KMS-11 (cell line): ENCODE measurements around the gene KANK3.

Experiments used
- H2AFZ ChIP-seq: fragments of 200-600 bp; sonication (generic); 2 replicates; pipeline ENCODE4 v1.6.1; 2016; ENCODE audit warnings: antibody characterized with exemption, mixed run types, low read depth
- H3K27ac ChIP-seq: fragments of 200-600 bp; sonication (generic); 2 replicates; pipeline ENCODE4 v1.6.1; 2016; ENCODE audit warnings: mild to moderate bottlenecking, mixed run types
- H3K27me3 ChIP-seq: fragments of 200-600 bp; sonication (generic); 2 replicates; pipeline ENCODE4 v1.6.1; 2017; ENCODE audit warnings: mild to moderate bottlenecking, low read depth, mixed run types, moderate library complexity; ENCODE audit not compliant: insufficient read depth
- H3K36me3 ChIP-seq: fragments of 200-600 bp; sonication (generic); 2 replicates; pipeline ENCODE4 v1.6.1; 2017; ENCODE audit warnings: mild to moderate bottlenecking, mixed run types; ENCODE audit not compliant: insufficient read depth
- H3K4me1 ChIP-seq: fragments of 200-600 bp; sonication (generic); 2 replicates; pipeline ENCODE4 v1.6.1; 2016; ENCODE audit warnings: mild to moderate bottlenecking, low read depth, mixed run types; ENCODE audit not compliant: poor library complexity, severe bottlenecking
- H3K4me2 ChIP-seq: fragments of 200-600 bp; sonication (generic); 2 replicates; pipeline ENCODE4 v1.7.0; 2016; ENCODE audit warnings: mild to moderate bottlenecking, mixed run types
- H3K4me3 ChIP-seq: fragments of 200-600 bp; sonication (generic); IDR thresholded peaks from 2 replicates; pipeline ENCODE4 v1.6.1; 2017; ENCODE audit warnings: low read depth, low read length, mixed read lengths; ENCODE audit not compliant: insufficient read depth
- H3K79me2 ChIP-seq: fragments of 200-600 bp; sonication (generic); 2 replicates; pipeline ENCODE4 v1.6.1; 2016; ENCODE audit warnings: low read depth, mixed run types; ENCODE audit not compliant: insufficient read depth
- H3K9ac ChIP-seq: fragments of 200-600 bp; sonication (generic); 2 replicates; pipeline ENCODE4 v1.6.1; 2016; ENCODE audit warnings: mild to moderate bottlenecking, mixed run types
- H4K20me1 ChIP-seq: fragments of 200-600 bp; sonication (generic); 2 replicates; pipeline ENCODE4 v1.6.1; 2016; ENCODE audit warnings: mild to moderate bottlenecking, mixed run types; ENCODE audit not compliant: insufficient read depth
- CTCF ChIP-seq: fragments of 200-600 bp; sonication (generic); conservative IDR thresholded peaks from 2 replicates; pipeline ENCODE4 v1.6.1; 2017; ENCODE audit warnings: low read depth, mild to moderate bottlenecking, antibody characterized with exemption, low read length, moderate library complexity, mixed read lengths

Gene KANK3

GRCh38 chr19:8308891-8309291 is 34.2 kb downstream of the KANK3 start:
- TF ChIP-seq CTCF, result no peak
- Histone ChIP-seq H3K79me2 (peaks cover 40% of the 10 kb centered on the region), H3K9ac (no peak overlapping the region; the same call in 1 of the 2 replicates), H4K20me1 (no peaks in the 10 kb centered on the region), H3K27ac (no peak overlapping the region), H3K4me1 (peaks cover 15% of the 10 kb centered on the region), H3K4me2 (peak overlapping the region; percentile 74), H3K4me3 (no peak overlapping the region), H3K27me3 (no peaks in the 10 kb centered on the region), H3K36me3 (no peaks in the 10 kb centered on the region), H2AFZ (no peak overlapping the region)

GRCh38 chr19:8307965-8308866 is 34.8 kb downstream of the KANK3 start, which contains the start of gene CD320:
Gene CD320, minus strand, starts transcription at chr19:8308358. Its CDS starts 68 bp downstream, at chr19:8308290.
- peak within 1 kb of the TSS; percentile 58 for H3K27ac ChIP-seq
- H3K4me1 ChIP-seq, result peaks cover 15% of the 10 kb centered on the region
- peak within 1 kb of the TSS; percentile 74 for H3K4me2 ChIP-seq
- H2AFZ ChIP-seq, result peak within 1 kb of the TSS; percentile 74
- no peak within 1 kb of the TSS for H3K4me3 ChIP-seq
- H3K36me3 ChIP-seq, result no peaks in the 10 kb centered on the region
- no peaks in the 10 kb centered on the region for H4K20me1 ChIP-seq
- H3K27me3 ChIP-seq, result no peaks in the 10 kb centered on the region
- peak within 1 kb of the TSS; percentile 89 for H3K9ac ChIP-seq
- no peak for TF ChIP-seq CTCF
- peaks cover 40% of the 10 kb centered on the region for H3K79me2 ChIP-seq

- Histone ChIP-seq H3K9ac (peak overlapping the region; percentile 89), H3K4me2 (peak overlapping the region; percentile 74), H3K27ac (peak overlapping the region; percentile 58), H3K36me3 (no peaks in the 10 kb centered on the region), H3K4me3 (no peak overlapping the region), H4K20me1 (no peaks in the 10 kb centered on the region), H2AFZ (peak overlapping the region; percentile 74; the same call in 1 of the 2 replicates), H3K79me2 (peaks cover 40% of the 10 kb centered on the region), H3K4me1 (peaks cover 15% of the 10 kb centered on the region), H3K27me3 (no peaks in the 10 kb centered on the region)
- no peak for TF ChIP-seq CTCF
These were observed 35.6 kb downstream of the KANK3 start for GRCh38 chr19:8307400-8307964.

- H3K4me2 ChIP-seq, result peak overlapping the region; percentile 74
- H3K36me3 ChIP-seq, result no peaks in the 10 kb centered on the region
- H3K27ac ChIP-seq, result no peak overlapping the region
- no peaks in the 10 kb centered on the region for H4K20me1 ChIP-seq
- H3K79me2 ChIP-seq, result peaks cover 40% of the 10 kb centered on the region
- peaks cover 15% of the 10 kb centered on the region for H3K4me1 ChIP-seq
- no peak for TF ChIP-seq CTCF
- H2AFZ ChIP-seq, result no peak overlapping the region
- no peaks in the 10 kb centered on the region for H3K27me3 ChIP-seq
- H3K9ac ChIP-seq, result peak overlapping the region; percentile 89; the same call in 1 of the 2 replicates
- H3K4me3 ChIP-seq, result no peak overlapping the region
These were observed 36.6 kb downstream of the KANK3 start for GRCh38 chr19:8306235-8307054.
